Measurements from ENCODE around the gene RUNX3.

RUNX3 gene

GRCh38 chr1:24859063-24860010 is 70.7 kb downstream of the RUNX3 start (continued):
- TF ChIP-seq, protein P1, sequence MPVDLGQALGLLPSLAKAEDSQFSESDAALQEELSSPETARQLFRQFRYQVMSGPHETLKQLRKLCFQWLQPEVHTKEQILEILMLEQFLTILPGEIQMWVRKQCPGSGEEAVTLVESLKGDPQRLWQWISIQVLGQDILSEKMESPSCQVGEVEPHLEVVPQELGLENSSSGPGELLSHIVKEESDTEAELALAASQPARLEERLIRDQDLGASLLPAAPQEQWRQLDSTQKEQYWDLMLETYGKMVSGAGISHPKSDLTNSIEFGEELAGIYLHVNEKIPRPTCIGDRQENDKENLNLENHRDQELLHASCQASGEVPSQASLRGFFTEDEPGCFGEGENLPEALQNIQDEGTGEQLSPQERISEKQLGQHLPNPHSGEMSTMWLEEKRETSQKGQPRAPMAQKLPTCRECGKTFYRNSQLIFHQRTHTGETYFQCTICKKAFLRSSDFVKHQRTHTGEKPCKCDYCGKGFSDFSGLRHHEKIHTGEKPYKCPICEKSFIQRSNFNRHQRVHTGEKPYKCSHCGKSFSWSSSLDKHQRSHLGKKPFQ (tag by site-specific recombination; IDR thresholded peaks at IDR 0.05) = no peak
- TF ChIP-seq IKZF3 (tag by site-specific recombination; IDR thresholded peaks at IDR 0.05) (no peak), ZFP37 (tag by site-specific recombination; IDR thresholded peaks at IDR 0.05) (no peak), KLF9 (tag by site-specific recombination; IDR thresholded peaks at IDR 0.05; ENCODE audit: low read depth) (no peak), ZNF530 (tag by site-specific recombination; IDR thresholded peaks at IDR 0.05; ENCODE audit: low read depth) (no peak), ZNF549 (tag by site-specific recombination; IDR thresholded peaks at IDR 0.05) (no peak), ZNF704 (tag by site-specific recombination; IDR thresholded peaks at IDR 0.05) (no peak), ZNF292 (tag by site-specific recombination; IDR thresholded peaks at IDR 0.05; ENCODE audit: borderline replicate concordance, low read depth) (no peak), ZNF791 (tag by site-specific recombination; IDR thresholded peaks at IDR 0.05) (no peak), ZNF366 (tag by site-specific recombination; conservative IDR thresholded peaks at IDR 0.05) (no peak), ZNF626 (tag by site-specific recombination; IDR thresholded peaks at IDR 0.05) (no peak), ZNF585B (tag by site-specific recombination; IDR thresholded peaks at IDR 0.05) (no peak), ZNF341 (tag by site-specific recombination; IDR thresholded peaks at IDR 0.05; ENCODE audit: low read depth) (no peak), YY2 (tag by site-specific recombination; IDR thresholded peaks at IDR 0.05) (no peak), ZNF561 (tag by site-specific recombination; IDR thresholded peaks at IDR 0.05; ENCODE audit: borderline replicate concordance) (no peak), GLI4 (tag by site-specific recombination; IDR thresholded peaks at IDR 0.05) (no peak), OSR2 (tag by site-specific recombination; IDR thresholded peaks at IDR 0.05) (no peak), ZNF140 (tag by site-specific recombination; IDR thresholded peaks at IDR 0.05) (peak; percentile 35; the same call in 1 of the 2 replicates), SCRT2 (tag by site-specific recombination; IDR thresholded peaks at IDR 0.05) (no peak), ZNF23 (tag by site-specific recombination; IDR thresholded peaks at IDR 0.05; ENCODE audit: borderline replicate concordance) (no peak), ZNF473 (tag by site-specific recombination; IDR thresholded peaks at IDR 0.05) (no peak), ZNF148 (tag by site-specific recombination; IDR thresholded peaks at IDR 0.05; ENCODE audit: borderline replicate concordance) (no peak), ZNF600 (tag by site-specific recombination; IDR thresholded peaks at IDR 0.05) (no peak)
- TF ChIP-seq, protein P2, sequence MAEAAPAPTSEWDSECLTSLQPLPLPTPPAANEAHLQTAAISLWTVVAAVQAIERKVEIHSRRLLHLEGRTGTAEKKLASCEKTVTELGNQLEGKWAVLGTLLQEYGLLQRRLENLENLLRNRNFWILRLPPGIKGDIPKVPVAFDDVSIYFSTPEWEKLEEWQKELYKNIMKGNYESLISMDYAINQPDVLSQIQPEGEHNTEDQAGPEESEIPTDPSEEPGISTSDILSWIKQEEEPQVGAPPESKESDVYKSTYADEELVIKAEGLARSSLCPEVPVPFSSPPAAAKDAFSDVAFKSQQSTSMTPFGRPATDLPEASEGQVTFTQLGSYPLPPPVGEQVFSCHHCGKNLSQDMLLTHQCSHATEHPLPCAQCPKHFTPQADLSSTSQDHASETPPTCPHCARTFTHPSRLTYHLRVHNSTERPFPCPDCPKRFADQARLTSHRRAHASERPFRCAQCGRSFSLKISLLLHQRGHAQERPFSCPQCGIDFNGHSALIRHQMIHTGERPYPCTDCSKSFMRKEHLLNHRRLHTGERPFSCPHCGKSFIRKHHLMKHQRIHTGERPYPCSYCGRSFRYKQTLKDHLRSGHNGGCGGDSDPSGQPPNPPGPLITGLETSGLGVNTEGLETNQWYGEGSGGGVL (tag by site-specific recombination; IDR thresholded peaks at IDR 0.05) = no peak
- TF ChIP-seq, protein P3, sequence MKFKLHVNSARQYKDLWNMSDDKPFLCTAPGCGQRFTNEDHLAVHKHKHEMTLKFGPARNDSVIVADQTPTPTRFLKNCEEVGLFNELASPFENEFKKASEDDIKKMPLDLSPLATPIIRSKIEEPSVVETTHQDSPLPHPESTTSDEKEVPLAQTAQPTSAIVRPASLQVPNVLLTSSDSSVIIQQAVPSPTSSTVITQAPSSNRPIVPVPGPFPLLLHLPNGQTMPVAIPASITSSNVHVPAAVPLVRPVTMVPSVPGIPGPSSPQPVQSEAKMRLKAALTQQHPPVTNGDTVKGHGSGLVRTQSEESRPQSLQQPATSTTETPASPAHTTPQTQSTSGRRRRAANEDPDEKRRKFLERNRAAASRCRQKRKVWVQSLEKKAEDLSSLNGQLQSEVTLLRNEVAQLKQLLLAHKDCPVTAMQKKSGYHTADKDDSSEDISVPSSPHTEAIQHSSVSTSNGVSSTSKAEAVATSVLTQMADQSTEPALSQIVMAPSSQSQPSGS (tag by site-specific recombination; IDR thresholded peaks at IDR 0.05; ENCODE audit: low read depth) = no peak
- TF ChIP-seq, protein P4, sequence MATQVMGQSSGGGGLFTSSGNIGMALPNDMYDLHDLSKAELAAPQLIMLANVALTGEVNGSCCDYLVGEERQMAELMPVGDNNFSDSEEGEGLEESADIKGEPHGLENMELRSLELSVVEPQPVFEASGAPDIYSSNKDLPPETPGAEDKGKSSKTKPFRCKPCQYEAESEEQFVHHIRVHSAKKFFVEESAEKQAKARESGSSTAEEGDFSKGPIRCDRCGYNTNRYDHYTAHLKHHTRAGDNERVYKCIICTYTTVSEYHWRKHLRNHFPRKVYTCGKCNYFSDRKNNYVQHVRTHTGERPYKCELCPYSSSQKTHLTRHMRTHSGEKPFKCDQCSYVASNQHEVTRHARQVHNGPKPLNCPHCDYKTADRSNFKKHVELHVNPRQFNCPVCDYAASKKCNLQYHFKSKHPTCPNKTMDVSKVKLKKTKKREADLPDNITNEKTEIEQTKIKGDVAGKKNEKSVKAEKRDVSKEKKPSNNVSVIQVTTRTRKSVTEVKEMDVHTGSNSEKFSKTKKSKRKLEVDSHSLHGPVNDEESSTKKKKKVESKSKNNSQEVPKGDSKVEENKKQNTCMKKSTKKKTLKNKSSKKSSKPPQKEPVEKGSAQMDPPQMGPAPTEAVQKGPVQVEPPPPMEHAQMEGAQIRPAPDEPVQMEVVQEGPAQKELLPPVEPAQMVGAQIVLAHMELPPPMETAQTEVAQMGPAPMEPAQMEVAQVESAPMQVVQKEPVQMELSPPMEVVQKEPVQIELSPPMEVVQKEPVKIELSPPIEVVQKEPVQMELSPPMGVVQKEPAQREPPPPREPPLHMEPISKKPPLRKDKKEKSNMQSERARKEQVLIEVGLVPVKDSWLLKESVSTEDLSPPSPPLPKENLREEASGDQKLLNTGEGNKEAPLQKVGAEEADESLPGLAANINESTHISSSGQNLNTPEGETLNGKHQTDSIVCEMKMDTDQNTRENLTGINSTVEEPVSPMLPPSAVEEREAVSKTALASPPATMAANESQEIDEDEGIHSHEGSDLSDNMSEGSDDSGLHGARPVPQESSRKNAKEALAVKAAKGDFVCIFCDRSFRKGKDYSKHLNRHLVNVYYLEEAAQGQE (tag by site-specific recombination; IDR thresholded peaks at IDR 0.05) = no peak

Measured in HEK293 (cell line).